IPS DF 19.7 (cell line): ENCODE results near the gene TEX14.

Source experiments
- DNase-seq: peaks from one replicate; pipeline ENCODE4 v3.0.0-alpha.2; 2013; ENCODE audit warnings: low read depth, low spot score

TEX14 gene

DNA sequence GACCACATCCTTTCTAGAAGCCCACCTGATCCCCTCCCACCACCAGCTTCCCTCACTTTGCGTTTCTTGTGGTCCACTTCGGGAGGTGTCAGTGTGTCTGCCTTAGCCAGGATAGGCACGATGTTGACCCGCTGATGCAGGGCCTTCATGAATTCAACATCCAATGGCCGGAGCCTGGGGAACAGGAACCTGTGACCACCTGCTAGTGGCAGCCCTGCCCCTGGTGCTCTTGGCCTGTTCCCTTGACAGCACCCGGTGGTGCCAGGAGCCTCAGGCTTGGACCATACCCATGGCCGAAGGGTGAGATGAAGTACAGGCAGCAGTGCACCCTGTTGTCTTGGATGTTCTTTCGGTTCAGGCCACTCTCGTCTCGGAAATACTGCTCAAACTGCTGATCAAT is 170.2 kb downstream of the TEX14 start:
- no peak for DNase-seq

DNA sequence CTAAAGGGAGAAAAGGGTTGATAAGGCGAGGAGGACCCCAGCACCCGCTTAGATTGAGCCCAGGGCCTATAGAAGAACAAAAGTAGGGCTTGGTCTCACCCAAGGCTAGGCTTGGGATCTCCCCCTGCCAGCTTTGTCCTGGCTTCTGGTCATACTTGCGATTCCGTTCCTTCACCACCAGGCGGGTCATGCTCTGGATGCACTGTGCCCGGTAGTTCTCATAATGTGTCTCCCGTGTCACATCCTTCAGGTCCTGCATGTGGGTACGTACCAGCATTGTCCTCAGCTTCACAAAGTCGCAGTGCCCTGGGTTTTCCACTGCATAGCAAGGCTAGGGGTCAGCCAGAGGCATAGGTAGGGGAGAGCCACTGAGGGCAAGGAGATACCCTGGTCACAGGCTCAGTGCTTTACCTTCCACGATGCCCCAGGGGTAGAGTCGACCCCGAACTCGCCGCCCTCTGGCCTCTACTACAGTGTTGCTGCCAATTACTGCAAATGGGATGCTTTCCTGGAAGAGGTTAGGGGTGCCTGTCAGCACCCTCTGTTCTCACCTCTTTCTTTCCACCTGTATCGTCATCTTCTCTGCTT is 170.9 kb downstream of the TEX14 start:
- DNase-seq, result no peak

DNA sequence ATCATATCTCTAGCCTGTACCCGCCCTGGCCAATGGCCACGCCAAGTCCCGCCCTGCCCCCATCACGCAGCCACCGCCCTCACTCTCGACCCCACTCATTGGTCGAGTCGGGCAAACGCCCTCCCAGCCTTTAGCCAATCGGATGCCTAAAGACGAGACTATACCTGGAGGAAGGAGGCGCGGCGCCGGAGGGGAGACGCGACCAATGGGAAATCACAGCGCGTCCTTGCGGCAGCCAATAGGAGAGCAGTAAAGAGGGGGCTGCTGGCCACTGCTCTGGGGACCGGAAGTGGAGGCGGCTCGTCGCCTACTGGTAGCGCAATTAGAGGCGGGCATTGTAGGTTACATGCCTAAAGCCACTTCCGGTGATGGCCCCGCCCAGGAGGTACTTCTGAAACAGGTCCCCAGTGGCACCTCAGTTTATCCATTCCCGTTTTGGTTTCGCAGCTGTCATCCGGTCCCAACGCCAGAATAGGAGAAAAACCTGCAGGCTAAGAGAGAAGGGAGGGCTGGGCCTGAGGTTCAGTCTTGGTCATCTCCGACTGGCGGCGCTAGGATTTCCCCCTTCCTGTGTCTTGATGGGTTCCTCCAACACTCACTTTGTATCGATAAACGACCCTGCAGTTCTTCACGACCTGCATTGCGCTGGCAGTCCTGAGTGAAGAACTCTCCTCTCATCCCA is 173.8 kb downstream of the TEX14 start:
- DNase-seq, result peak; percentile 99

DNA sequence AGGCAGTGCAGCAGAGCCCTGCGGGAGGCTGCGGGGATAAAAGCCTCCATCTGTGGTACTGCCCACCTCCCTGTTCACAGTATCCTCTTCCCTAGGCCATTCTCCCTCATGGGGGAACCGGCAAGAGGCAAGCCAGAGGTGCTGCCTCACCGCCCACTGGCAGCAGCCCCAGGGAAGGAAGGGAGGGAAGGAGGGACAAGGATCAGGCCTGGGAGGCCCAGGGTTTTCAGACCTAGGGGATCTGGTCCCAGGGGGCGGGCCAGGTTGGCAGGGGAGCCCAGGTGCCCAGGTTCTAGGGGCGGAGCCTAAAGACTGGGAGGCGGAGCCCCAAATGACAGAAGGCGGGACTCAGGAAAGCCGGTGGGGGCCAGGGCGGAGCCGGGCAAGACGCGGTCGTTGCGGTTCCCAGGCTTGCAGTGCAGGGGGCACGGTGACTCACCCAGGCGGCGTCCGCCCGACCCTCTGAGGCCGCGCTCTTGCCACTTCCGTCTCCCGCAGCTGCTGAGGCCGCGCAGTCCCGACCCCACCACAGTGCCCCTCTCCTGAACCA is 174.4 kb downstream of the TEX14 start:
- no peak for DNase-seq

DNA sequence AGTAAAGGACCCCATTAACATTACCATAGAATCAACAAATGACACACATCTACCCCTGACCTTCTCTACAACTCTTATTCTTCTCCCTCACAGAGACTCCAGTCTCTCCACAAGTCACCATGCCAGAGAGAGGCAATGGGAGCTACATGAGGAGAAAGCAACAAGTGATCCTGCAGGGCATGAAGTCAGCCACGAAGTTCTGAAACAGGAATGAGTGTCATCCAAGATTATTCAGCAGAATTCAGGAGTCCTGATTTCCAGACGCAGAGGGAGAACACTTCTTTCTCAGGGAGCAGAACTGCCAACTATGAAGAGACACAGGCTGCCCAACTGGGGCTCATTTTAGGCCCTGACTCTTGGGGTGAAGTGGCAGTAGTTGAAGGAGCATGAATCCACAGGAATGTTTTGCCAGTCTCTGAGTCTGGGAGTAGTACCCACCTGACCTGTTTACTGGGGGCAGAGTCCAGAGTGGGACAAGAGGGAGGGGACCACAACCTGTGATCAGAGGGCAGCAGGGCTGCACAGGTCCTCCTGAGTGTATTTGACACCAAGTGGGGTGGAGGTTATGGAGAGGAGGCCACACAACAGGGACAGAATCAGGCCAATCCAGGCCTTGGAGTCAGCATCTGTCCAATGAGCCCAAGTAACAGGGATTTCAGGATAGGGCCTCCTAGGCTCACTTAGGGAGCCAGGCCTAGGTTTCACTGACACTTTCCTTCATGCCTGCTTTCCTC is 175.0 kb downstream of the TEX14 start:
- DNase-seq, result no peak

DNA sequence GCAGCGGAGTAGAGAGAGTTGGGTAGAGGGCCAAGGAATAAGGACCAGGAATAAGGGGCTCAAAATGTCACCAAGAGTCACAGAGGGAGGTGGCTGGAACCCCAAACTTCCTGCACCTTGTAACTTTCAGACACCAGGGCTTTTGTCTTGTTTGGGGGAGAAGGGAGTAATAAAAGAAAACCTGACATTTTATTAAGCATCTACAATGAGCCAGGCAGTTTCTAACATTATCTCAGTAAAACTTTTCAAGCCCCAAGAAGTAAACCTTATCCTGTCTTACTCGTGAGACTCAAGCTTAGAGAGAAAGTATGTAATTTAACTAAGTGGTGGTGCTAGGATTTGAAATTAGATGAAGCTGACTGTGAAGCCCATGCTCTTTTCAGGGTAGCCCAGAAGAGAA is 176.6 kb downstream of the TEX14 start:
- DNase-seq, result no peak

DNA sequence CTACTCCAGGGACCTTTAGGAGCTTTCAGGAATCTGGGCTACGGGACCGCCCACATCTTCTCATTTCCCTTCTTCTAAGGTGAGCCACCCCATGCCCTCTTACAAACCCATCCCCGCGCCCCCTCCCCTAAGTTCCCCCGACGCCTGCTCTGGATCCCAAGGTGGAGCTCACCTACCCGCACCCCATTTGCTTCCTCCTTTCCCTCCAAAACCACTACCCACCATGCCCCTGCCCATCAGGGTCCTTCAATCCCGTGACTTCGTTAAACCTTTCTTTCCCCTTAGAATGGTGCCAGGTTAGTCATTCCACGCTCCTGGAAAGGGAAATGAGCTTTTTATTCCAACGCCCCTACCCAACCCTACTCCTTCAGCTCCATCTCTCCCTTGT is 177.1 kb downstream of the TEX14 start:
- DNase-seq, result no peak

DNA sequence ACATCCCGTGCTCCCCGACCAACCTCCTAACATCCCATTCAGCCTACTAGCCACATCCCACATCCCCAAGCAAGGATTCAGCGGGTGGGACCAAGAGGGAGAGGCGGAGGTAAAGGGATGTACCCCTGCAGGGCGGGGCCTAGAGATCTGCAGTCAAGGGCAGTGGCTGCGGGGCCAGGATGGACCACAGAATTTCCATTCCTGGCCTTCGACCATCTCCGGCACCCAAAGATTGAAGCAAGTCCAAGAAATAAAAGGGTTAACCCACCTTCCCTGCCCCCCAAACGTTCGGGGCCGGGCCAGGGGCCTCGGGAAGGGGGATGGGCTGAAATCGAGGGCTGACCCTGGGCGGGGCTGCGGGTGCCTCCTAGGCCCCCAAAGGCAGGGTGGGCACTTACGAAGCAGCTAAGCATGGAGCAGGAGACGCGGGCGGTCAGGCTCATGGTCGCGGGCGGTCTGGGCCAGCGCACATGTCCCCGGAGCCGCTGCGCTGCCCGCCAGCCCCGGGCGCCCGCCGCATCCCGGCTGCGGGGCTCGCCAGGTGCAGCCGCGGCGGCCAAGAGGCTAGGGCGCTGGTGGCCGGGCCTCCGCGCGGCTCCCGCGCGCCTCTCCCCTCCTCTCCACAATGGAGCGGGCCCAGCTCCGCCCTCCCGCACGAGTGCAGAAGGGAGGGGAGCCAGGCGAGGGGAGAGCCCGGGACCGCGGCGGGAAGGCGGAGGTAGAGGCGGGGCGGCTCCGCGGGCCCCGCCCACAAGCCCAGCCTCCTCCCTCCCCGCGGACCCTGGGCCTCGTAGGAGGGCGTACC is 177.7 kb downstream of the TEX14 start, which contains the start of gene MTMR4:
TSS of gene MTMR4 (minus strand) at position 674 of the 805 bp plus-strand sequence. CDS start at position 443, 231 bp downstream.
- peak; percentile 64 for DNase-seq

DNA sequence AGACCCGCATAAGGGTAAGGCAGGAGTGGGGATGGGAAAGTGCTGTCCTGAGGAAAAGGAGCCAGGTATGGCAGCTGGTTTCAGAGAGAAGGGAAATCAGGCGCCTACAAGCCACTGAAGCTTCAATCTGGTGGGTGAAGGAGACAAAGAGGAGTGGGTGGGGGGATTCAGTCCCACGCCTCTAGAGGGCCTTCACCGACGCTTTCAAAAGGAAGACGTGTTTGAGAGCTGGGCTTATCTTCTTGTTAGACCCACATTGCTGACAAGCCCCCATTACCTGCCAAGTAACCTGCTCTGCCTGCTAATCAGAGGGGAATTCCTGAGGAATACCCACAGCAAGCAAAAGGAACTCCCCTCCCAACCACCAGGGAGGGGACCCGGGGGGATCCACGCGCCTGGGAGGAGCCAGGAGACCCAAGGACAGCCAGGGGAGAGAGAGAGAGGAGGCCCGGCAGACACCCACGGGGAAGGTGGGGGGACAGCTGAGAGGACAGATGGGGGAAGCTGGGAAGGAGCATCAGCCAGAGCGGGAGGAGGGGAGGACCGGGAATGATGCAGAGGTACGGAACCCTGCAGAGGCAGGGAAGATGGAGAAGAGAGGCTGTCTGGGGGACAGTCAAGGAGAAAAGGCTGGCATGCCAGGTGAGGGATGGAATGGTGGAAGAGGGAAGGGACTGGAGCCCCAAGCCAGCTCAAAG is 178.4 kb downstream of the TEX14 start:
- no peak for DNase-seq

DNA sequence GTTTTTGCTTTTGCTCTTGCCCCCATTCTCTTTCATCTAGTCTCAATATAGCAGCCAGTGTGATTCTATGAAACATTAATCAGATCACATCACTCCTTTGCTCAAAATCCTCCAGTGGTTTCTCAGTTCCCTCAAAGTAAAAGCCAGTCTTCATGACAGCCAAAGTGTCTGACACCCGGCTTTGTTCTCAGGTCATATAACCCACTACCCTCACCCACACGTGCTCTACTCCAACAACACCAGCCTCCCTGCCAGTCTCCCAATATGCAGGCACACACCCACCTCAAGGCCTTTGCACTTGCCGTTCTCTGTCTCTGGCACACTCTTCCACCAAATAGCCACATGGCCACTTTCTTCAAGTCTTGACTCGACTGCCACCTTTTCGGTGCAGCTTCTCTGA is 181.8 kb downstream of the TEX14 start:
- no peak for DNase-seq

DNA sequence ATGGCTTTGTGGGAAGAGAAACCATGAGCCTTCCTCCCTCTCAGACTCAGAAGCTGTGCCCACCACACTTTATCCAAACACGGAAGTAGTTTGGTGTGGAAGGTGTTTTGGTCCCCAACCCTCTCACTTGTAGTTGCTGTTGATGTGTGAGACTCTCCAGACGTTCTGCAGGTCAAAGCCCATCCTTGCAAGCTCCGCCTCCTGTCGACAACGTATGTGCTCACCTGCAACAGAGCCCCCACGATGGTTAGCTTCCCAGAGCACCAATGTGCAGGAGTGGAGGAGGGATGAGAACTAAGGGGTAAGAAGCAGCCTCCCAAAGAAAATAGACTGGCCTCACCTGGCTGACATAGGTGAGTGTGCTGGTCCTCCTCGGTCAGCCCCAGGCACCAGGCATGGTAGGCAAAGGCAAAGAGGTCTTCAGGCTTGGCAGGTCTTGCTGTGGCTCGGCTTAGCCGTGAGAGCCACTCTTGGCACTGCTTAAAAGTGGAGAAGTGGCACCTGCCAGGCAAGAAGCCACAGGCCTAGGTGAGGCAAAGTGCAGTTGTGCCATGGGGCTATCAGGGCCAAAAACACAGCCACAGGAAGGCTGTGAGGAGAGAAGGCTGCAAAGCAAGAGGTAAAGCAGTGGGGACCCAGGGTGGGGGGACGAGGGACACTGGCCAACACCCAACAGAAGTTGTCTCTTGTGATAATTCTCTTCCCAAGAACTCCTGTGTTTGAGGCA is 183.3 kb downstream of the TEX14 start:
- DNase-seq, result no peak

DNA sequence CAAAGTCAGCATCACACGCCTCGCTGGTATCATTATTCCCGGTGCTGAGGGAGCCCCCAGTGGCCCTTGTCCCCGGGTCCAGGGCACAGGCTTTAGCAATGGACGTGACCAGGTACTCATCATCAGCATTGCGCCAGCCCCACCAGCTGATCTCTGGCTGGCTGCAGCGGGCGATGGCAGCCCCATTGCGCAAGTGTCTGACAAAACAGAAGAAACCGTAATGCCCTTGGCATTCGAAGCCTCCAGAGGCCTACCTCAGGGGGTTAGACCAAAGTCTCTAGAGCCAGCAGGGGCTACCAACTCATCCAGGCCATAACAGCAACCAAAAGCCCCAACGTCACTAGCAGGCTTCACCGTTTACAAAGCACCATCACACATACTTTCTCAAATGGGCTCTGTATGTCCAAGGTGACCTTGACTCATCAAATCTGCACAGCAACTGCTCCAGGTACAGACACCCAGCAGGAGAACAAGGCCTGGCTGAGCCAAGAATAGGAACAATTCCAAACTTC is 184.7 kb downstream of the TEX14 start:
- no peak for DNase-seq
